Kasumi-1 (cell line): Measurements from ENCODE around the gene CALML6.
"Not testable (repeated sequence)": the region's sequence is repeated elsewhere in the genome, so short reads cannot be mapped to it uniquely, and the experiment has no call there.

Experiments used
- DNase-seq, 2 experiments: peaks; one replicate each; lab custom pipeline; 2025; lab: John Stamatoyannopoulos, UW

CALML6 gene, protein sequence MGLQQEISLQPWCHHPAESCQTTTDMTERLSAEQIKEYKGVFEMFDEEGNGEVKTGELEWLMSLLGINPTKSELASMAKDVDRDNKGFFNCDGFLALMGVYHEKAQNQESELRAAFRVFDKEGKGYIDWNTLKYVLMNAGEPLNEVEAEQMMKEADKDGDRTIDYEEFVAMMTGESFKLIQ

DNA sequence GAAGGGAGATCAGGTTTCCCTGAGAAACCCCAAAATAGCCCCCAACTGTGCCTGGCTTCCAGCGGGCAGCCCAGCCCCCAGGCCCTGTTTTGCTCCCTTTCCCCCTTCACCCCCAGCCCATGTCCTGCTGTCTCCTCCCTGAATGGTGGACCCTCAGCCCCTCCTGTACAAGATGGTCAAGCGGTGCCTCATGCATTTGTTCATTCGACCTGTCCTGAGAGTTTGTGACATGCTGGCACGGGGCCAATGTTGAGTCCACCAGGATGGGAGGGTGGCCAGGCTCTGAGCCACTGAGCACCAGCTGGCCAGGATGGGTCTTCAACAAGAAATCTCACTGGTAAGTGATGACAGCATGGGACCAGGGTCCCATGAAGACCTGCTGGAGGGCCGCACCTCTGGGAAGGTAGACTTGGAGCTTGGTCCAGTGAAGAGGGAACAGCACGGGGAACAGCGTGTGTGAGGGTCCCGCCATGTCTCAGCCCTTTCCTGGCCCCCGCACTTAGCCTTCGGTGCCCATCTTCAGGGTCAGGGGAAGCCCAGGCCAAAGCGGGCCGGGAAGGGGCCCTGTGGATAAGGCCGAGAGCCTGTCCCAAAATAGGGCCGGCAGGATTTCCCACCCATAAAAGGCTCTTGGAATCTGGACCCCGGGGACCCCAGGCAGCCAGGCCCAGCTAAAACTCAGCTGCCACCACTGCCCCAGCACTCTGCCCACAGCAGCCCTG lies at the start of gene CALML6:
Gene CALML6, plus strand, starts transcription at position 290 of the 722 bp plus-strand sequence. Its CDS starts 21 bp downstream, at position 311.
- no peak for DNase-seq

DNA sequence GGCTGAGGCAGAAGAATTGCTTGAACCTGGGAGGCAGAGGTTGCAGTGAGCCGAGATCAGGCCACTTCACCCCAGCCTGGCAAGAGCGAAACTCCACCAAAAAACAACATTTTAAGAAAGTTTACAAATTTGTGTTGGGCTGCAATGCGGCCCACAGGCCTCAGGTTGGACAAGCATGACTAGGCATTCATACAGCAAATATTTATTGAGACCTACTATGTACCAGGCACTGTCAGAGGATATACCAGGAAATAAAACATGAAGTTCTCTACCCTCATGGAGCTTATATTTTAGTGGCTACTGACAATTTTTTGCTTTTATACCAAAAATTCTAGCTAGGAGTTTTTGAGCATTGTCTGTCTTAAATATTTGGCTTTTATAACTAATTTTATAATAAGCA lies 47.9 kb upstream of the CALML6 start:
- no peak for DNase-seq

DNA sequence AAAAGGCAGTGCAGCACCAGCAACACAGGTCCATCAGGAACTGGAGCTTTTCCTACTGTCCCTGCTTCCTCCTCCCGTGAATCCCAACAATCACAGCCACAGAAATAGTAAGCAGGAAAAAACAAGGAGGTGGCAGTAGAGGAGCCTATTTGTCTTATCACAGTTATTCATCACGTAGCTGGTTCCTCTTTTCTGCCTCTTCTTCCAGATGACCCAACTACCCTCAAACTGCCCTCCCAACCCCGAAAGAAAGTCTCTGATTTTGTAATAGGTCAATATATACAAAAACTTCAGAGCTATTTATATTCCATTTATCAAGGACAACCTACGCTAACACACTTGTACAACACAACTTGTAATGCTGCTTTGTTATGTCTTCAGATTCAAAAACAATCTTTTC lies 45.6 kb upstream of the CALML6 start:
- DNase-seq: peak; percentile 51 to 69

DNA sequence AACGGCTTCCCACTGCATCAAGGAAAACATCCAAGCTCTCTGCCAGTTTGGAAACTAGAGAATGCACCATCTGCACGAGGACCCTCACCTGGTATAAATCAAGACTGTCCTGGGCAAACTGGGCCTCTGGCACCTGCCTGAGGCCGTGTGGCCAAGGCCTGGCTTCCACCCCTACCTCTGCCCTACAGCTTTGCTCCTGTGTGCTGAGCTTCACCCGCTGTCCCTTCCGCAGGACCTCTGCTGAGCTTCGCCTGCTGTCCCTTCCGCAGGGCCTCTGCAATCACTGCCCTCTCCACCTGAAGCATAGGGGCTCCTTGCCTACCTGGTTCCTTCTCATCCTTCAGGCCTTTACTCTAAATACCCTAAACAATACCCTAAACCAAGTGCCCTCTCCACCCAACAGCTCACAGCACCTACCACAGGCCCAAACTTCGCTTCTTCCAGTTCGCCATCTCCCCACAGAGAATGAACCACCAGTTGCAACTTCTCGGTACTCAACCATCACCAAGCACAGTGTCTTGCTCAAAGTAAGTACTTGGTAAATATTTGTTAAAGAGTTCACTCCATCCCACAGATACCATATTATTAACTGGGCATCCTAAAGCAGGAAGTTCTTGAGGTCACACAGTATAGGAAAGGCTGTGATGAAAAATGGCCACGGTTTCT lies 42.6 kb upstream of the CALML6 start:
- no peak for DNase-seq

DNA sequence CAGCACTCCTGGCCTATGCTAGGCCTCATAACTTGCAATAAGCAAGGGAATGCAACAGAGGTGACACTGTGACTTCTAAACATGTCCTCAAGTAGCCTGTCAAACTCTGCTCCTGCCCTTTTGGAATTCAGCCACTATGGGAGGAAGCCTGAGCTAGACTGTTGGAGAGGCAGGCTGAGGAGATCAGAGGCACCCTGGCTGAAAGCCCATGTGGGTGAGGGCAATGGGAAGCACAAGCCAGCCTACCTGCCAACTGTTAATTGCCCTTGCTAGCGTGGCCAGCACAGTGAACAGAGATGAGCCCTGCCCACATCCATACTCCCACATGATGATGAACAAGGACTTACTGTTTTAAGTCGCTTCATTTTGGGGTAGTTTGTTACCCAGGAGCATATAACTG lies 41.9 kb upstream of the CALML6 start:
- DNase-seq: no peak

DNA sequence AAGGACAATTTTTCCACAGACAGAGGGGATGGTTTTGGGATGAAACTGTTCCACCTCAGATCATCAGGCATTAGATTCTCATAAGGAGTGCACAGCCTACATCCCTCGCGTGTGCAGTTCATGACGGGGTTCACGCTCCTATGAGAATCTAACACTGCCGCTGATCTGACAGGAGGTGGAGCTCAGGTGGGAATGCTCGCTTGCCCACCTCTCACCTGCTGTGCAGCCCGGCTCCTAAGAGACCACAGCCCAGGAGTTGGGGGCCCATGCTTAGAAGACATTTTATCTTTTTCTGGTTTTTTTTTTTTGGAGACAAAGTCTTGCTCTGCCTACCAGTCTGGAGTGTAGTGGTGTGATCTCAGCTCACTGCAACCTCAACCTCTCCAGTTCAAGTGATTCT lies 40.2 kb upstream of the CALML6 start:
- DNase-seq: no peak

DNA sequence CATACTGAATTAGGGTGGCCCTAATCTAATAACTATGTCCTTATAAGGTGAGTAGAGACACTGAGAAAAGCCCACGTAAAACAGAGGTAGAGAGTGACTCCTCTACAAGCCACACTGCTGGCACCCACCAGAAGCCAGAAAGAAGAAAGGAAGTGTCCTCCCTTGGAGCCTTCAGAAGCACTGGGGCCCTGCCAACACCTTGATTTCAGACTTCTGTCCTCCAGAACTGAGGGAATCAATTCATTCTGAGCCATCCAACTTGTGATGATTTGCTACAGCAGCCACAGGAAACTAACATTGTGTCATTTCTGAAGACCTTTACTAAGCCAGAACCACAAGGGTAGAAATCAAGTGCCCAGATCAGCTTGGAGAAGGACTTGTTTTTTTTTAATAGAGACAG lies 39.1 kb upstream of the CALML6 start:
- DNase-seq: no peak

DNA sequence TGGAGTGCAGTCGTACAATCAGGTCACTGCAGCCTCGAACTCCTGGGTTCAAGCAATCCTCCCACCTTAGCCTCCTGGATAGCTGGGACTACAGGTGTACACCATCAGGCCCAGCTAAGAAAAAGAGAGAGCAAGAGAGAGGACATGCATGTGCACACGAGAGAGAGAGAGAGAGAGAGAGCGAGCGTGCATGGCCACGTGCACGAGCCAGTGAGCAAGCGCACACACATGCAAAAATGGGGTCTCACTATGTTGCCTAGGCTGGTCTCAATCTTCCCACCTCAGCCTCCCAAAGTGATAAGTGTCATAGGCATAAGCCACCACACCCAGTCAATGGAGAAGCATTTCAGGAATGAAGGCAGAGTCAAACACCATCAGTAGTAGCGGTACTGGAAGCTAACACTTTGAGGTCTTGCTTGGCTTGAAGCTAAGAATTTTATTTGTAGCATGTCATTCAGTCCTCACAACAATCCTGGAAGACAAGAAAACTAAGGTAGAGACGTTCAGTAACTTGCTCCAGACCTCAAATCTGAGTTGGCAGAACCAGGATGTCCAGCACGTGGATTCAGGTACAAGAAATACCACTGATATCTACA lies 38.6 kb upstream of the CALML6 start:
- no peak for DNase-seq

DNA sequence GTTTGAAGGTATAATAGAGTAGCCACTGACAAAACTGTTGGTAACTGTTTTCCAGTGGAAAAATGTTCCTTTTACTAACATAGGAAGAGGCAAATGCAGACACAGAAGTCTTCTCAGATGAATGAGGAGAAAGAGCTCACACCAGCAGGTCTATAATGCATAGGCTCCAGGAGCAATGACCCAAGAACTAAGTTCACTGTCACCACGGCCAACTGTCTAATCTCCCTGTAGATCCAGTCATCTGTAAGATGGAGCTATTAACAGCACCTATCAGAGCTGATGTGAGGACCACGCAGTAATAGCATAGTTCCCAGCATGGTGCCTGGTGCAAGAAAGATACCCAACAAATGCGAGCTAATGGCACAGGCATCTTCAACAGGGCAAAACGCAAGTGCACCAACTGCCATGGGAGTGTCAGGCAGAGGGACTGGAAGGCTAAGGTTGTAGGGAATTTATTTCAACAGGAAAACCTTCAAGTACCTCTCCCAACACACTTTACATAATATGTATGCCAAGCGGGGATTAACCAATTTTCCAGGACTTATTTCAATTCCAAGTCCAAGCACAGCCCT lies 37.1 kb upstream of the CALML6 start:
- DNase-seq: no peak

DNA sequence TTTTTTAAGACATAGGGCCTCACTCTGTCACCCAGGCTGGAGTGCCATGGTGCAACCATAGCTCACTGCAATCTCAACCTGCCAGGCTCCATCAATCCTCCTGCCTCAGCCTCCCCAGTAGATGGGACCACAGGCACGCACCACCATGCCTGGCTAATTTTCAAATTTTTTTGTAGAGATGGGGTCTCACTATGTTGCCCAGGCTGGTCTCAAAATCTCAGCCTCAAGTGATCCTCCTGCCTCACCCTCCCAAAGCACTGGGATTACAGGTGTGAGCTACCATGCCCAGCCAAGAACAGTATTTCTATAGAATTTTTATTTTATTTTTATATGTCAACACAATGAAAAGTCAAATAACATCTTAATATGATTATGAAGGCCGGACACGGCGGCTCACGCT lies 35.1 kb upstream of the CALML6 start:
- DNase-seq: no peak

DNA sequence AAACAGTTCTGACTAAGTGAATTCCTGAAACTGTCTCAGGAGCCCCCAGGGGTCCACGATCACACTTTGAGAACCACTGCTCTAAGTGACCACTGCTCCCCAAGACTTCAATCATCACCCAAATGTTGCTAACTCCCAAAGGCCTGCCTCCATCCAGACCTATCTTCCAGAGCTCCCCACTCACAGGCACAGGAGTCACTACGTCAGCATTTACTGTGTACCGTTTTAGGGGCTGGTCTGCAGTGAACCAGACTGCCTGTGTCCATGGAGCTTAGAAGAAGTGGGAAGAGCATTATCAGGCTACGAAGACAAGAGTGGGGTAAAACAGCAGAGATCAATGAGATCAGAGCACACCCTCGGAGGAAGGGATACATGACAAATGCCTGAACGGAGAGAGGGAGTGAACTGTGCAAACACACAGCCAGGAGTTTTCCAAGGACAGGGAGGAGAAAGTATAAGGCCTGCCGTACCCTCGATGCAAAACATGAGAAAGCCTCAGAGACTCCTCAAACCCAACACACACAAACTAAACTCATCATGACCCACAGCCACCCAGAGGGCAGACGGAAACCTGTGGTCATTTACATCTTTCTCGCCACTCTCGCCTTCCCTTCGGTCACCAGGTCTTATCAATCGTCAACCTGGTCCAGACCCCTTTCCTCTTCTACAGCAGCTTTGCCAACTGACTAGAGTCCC lies 34.3 kb upstream of the CALML6 start:
- no peak for DNase-seq

DNA sequence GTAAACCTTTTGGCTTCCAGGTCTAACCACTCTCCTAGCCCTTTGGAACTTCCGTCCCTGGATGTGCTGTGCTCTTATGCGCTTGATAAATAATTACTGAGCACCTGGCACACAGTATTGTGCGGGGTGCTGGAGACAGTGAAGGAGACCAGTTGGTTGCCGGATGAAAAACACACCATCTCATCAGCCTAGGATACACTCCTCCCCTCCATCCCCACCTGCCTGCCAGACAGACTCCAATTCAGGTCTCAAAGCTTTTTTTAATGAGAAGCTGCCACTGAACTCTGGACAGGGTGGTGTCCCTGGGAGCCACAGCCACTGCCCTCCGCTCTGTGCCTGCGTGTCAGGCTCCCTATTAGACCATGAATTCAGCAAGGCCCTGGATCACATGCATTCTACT lies 33.3 kb upstream of the CALML6 start:
- no peak for DNase-seq

DNA sequence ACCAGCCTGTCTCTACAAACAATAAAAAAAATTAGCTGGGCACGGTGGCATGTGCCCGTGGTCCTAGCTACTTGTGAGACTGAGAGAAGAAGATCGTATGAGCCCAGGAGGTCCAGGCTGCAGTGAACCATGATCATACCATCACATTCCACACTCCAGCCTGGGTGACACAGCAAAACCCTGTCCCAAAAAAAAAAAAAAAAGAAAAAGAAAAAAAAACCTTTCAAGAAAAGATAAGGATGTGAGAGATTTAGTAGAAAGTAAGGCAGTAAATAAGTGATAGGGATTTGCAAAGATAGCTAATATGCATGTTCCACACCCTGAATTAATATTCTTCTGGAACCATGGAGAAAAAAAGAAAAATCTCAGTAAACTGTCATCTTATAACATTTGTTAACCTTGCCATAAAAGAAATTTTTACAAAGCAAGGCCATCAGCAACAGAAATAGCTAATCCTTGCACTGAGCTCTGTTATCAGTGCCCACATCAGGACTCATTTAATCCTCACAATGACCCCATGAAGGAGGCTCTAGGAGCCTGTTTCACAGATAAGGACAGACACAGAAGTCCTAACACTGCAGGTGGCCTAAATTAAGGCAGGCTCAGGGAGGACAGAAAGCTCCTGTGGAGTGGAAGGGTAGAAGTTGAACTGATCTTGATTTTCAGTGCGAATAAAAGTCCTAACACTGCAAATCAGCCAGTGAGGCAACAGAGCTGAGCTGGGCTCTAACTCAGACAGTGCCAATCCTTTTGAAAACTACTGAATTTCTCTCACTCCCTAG lies 31.8 kb upstream of the CALML6 start:
- DNase-seq: no peak

DNA sequence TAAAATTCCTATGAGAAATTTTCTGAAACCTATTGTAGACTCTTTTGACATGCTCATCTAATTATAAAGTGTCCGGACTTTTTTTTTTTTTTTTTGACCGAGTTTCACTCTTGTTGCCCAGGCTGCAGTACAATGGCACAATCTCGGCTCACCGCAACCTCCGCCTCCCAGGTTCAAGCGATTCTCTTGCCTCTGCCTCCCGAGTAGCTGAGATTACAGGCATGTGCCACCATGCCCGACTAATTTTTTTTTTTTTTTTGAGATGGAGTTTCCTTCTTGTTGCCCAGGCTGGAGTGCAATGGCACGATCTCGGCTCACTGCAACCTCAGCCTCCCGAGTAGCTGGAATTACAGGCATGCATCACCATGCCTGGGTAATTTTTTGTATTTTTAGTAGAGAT lies 31.2 kb upstream of the CALML6 start:
- not testable (repeated sequence) for DNase-seq

DNA sequence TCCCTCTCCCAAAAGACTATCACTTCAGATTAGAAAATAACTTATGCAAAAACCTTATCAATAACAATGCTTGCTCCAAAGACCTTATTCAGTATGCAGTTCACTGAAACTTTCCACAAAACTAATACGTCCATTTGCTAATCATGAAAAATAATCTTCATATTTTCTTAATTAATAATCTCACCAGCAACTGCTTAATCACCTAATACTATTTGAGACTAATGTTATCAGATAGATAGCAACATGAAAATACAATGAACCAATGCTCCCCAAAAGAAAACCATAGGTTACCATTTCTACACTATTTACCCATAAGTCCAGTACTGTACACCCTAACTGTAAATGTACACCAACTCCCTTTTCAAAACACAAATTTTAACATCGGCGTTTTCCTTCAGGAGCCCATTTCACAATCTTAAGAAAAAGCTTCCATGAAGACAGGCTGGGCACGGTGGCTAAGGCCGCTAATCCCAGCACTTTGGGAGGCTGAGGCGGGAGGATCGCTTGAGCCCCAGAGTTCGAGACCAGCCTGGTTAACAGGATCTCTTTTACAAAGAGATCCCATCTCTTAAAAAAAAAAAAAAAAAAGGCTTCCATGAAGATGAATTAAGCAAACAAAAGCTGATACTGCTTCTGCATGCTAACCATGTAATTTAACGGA lies 25.8 kb upstream of the CALML6 start:
- no peak for DNase-seq

DNA sequence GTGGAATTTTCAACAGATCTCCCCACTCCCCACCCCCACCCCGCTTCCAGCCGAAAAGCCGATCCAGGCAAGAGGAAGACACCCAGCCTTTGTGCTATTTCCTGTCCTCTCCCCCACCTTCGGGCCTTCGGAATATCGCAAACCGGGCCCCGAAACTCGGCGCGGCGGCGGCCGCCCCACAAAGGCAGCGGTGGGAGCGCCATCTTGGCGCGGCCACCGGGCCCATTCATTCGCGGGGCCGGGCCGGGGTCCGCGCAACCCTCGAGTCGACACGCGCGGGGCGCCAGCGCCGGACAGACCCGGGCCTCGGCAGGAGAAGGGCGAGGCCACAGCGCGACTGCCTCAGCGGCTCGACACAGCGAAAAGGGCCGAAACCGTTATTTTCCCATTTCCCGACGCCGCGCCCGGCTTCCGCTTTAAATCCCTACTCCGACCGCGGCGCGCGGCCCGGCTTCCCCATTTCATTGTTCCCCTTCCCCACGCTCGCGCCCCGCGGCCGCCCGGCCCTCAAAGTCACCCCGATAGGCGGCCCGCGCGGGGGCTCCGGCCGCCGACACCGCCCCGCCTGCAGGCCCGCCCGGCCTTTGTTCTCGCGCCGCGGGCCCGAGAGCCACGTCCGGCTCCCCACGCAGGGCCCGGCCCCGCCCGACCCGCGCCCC lies 25.1 kb upstream of the CALML6 start:
- peak; percentile 31 to 38 for DNase-seq

DNA sequence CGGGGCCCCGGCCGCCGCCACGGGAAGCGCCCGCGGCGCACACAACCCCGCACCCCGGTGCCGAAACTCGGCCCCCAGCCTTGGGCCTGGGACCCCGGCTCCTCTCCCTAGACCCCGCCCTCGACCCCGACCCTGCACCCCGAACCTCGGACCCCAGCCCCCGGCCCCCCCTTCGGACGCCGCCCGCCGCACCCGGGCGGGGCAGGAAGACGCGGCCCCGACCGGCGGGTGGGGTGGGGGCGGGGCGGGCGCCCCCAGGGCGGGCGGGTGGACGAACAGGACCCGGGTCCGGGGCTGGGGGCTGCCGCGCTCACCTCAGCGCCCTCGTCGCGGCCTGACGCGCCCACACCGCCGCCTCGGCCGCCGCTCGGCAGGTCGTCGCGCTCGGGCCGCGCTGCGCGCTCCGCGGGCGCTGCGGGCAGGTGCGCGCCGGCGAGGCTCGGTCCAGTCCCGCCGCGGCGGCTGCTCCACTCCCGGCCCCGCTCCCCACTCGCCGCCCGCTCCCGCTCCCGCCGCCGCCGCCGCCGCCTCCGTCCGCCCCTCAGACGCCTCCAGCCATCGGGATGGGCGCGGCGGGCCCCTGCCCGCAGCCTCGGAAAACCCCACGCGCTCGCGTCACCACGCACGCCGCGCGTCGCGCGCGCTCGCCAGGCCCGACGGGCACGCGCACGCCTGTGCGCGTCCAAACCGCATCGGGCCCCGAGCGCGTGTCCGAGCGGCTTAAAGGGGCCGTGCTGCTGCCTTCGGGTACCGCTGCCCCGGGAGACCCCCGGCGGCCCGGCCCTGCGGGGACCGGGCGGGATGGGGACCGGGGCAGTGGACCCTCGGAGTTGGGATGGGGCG lies 24.3 kb upstream of the CALML6 start, which contains the start of gene GNB1:
Gene GNB1, minus strand, starts transcription at position 582 of the 843 bp plus-strand sequence. CDS start 65,634 bp downstream, outside the sequence.
- peak; percentile 53 to 69 for DNase-seq

DNA sequence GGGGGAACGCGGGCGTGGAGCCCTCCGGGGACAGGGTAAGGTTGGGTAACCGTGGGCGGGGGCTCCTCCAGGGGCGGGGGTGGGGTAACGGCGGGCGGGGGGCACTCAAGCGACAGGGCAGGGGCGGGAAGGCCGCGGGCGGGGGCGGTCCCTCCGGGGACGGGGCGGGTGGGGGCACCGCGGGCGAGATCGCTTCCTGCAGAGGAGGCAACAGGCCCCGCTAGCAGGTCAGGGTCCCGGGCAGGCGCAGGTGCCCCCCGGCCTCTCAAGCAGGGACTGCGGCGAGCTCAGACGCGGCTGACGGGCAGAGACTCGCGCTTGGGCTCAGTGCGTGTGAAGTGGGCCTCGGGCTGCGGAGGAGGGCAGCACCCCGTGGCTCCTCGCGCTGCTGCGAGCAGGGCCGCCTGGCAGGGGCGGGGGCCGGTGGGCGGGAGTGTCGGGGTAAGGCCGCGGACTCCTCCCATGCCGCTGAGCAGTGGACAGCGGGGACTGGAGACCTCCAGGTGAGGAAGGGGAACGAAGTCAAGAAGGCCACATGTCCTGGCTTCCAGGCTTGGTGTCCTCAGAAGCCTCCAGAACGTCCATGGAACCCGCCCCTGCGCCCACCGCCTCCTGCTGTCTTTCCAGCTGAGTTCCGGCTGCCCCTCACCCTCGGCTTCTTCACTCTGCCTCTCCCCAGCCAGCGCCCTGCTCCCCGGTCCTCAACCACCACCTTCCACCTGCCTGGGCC lies 23.5 kb upstream of the CALML6 start:
- DNase-seq: peak; percentile 60 to 70
